OCI-LY7 (cell line): ENCODE data around the gene ZNF81.

Experiments used
- CTCF ChIP-seq: fragments of 200-600 bp; sonication (generic); conservative IDR thresholded peaks from 2 replicates; pipeline ENCODE4 v1.5.1; 2014; ENCODE audit warnings: mild to moderate bottlenecking, antibody characterized with exemption, low read length, moderate library complexity, mixed read lengths
- EZH2phosphoT487 ChIP-seq: fragments of 200-600 bp; sonication (generic); IDR thresholded peaks from 2 replicates; pipeline ENCODE4 v1.6.1; 2018; ENCODE audit warnings: low read depth, borderline replicate concordance, mild to moderate bottlenecking, mixed run types, antibody characterized with exemption, low read length, moderate library complexity, mixed read lengths

GRCh38 chrX:47850901-47851300 is 14.2 kb downstream of the ZNF81 start:
- no peak for TF ChIP-seq CTCF
- TF ChIP-seq EZH2phosphoT487 = no peak
